Measurements from ENCODE around the gene DLEC1. TPM values are rescaled to one million over a fixed set of nuclear protein-coding genes. Genes with fewer than 3 reads are reported as not detected.

Gene DLEC1
- total and polyA plus RNA-seq, 4 donors, result 0.25 to 0.69 (median 0.42) TPM

GRCh38 chr3:38122712-38123290 is 83.8 kb downstream of the DLEC1 start:
- Histone ChIP-seq H3K27me3 (ENCODE audit: control insufficient read depth in 1 of 2, insufficient read depth in 2 of 2, low read length in 1 of 2) (no peaks in the 10 kb centered on the region), H3K36me3 (ENCODE audit: control insufficient read depth in 1 of 2, insufficient read depth in 2 of 2, low read length in 1 of 2) (peaks cover 0 to 14% of the 10 kb centered on the region in 2 donors), H3K27ac (ENCODE audit: low read depth in 1 of 2, low read length in 2 of 2) (no peak overlapping the region), H3K4me1 (ENCODE audit: control insufficient read depth in 1 of 2, insufficient read depth in 2 of 2, low read length in 2 of 2) (no peaks in the 10 kb centered on the region), H3K9me3 (ENCODE audit: control insufficient read depth, low read length) (no peaks in the 10 kb centered on the region), H3K4me3 (ENCODE audit: low read length in 2 of 2) (no peak overlapping the region)
- DNase-seq (no peak), ATAC-seq (ENCODE audit: low FRiP score) (no peak)
- WGBS, 2 donors, result 84% methylated on average over 9 of the region's 9 CpGs
- intact Hi-C loops (cut with DNase I), result loop anchor here in 1 of 2 donors (5.0 kb wide), 1 partner anchor 86 kb away; the partner anchor contains the start of gene DLEC1

DNA sequence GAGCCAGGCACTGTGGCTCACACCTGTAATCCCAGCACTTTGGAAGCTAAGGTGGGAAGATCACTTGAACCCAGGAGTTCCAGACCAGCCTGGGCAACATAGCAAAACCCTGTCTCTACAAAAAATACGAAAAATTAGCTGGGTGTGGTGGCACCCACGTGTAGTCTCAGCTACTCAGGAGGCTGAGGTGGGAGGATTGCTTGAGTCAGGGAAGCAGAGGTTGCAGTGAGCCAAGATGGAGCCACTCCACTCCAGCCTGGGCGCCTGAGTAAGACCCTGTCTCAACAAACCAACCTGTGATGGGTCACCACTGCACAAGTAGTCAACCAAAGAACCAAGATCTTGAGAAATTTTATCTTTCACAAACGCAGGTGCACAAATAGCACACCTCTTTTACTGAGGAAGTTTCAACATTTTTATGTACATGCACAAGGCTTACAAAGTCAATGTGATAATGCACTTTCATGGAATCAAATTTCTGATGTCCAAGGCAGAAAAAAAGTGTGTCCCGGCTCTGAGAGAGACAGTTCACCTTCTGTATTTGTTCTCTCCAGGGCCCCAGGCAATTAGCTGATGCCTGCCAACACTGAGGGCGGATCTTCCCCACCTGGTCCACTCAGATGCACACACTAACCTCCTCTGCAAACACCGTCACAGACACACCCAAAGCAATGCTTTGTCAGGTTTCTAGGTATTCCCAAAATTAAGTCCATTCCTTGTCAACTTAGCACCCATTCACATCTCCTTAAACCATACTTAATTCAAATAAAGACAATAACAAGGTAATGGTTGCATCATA is 85.5 kb downstream of the DLEC1 start:
- Histone ChIP-seq H3K4me1 (ENCODE audit: control insufficient read depth in 1 of 2, insufficient read depth in 2 of 2, low read length in 2 of 2) (no peaks in the 10 kb centered on the region), H3K9me3 (ENCODE audit: control insufficient read depth, low read length) (no peaks in the 10 kb centered on the region), H3K36me3 (ENCODE audit: control insufficient read depth in 1 of 2, insufficient read depth in 2 of 2, low read length in 1 of 2) (peaks cover 0 to 15% of the 10 kb centered on the region in 2 donors), H3K4me3 (ENCODE audit: low read length in 2 of 2) (no peak overlapping the region), H3K27me3 (ENCODE audit: control insufficient read depth in 1 of 2, insufficient read depth in 2 of 2, low read length in 1 of 2) (no peaks in the 10 kb centered on the region), H3K27ac (ENCODE audit: low read depth in 1 of 2, low read length in 2 of 2) (no peak overlapping the region)
- ATAC-seq (ENCODE audit: low FRiP score), result no peak
- intact Hi-C loops (cut with DNase I), result loop anchor here in 1 of 2 donors (5.0 kb wide), 1 partner anchor 87 kb away; the partner anchor contains the start of gene DLEC1
- WGBS, 2 donors, result 79 to 82% methylated on average over 7 of the region's 7 CpGs
- DNase-seq, result no peak

DNA sequence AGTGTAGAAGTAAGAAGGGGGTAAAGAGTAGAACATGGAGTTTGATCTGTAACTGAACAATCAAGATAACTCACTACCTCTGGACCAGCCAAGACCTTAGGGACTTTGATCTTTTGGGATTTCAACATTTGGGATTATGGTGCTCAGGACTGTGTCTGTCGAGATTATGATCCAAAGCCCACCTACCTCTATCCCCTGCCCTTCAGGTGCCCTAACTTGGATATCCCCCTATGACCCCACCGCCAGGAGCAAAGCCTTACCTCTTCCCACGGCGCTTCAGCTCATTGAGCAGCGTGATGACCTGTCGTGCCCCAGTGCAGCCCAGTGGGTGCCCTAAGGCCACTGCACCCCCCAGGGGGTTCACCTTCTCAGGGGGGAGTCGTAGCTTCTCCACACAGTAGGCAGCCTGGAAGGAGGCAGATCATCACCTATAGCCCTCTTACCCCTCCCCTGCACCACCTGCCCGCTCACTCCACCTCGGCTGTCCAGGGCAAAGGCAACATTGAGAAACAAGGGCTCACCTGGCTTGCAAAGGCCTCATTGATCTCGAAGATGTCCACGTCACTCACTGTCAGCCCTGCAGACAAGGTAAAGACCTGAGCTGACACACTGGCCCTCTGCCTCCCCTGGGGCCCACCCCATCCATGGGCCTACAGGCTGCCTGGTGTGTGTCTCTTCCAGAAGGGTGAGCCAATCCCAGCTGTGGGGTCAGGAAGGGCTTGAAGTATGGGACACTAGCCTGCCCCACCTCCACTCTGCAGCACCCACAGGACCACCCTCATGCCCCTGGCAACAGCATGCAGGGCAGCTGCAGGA is 86.5 kb downstream of the DLEC1 start:
- Histone ChIP-seq H3K4me1 (ENCODE audit: control insufficient read depth in 1 of 2, insufficient read depth in 2 of 2, low read length in 2 of 2) (no peaks in the 10 kb centered on the region), H3K36me3 (ENCODE audit: control insufficient read depth in 1 of 2, insufficient read depth in 2 of 2, low read length in 1 of 2) (peaks cover 0 to 15% of the 10 kb centered on the region in 2 donors), H3K27me3 (ENCODE audit: control insufficient read depth in 1 of 2, insufficient read depth in 2 of 2, low read length in 1 of 2) (no peaks in the 10 kb centered on the region), H3K4me3 (ENCODE audit: low read length in 2 of 2) (no peak overlapping the region), H3K27ac (ENCODE audit: low read depth in 1 of 2, low read length in 2 of 2) (no peak overlapping the region), H3K9me3 (ENCODE audit: control insufficient read depth, low read length) (no peaks in the 10 kb centered on the region)
- ATAC-seq (ENCODE audit: low FRiP score), result no peak
- intact Hi-C loops (cut with DNase I), result no loop called here
- no peak for DNase-seq
- 92% methylated on average over 11 of the region's 11 CpGs for WGBS, 2 donors

DNA sequence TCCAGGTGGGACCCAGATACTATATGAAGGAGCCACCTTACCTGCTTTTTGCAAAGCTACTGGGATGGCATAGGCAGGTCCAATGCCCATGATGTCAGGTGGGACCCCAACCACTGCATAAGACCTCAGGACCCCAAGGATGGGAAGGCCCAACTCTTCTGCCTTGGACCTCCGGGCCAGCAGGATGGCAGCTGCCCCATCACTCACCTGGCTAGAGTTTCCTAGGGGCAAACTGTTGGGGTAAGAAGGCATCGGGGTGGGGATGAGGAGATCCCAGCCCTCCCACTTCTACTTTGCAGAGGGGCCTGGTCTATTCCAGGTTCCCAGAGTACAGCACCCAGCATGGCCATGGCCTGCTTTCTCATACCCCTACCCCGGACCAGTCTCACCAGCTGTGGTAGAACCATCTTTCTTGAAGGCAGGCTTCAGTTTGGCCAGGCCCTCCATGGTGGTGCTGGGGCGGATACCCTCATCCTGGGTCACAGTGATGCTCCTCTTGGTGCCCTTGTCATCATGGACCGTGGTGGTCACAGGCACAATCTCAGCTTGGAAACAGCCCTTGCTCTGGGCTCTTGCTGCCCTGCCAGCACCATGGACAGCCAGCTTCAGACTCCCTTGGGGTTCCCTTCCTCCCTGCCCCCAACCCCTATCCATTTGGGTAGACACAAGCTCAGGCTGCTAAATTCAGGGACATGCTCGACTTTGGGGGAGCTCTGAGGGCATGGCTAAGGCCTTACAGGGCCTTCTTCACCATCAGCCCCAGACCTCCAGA is 87.3 kb downstream of the DLEC1 start:
- H3K27ac ChIP-seq (ENCODE audit: low read depth in 1 of 2, low read length in 2 of 2), result no peak overlapping the region
- H3K27me3 ChIP-seq (ENCODE audit: control insufficient read depth in 1 of 2, insufficient read depth in 2 of 2, low read length in 1 of 2), result no peaks in the 10 kb centered on the region
- H3K9me3 ChIP-seq (ENCODE audit: control insufficient read depth, low read length), result no peaks in the 10 kb centered on the region
- intact Hi-C loops (cut with DNase I), result no loop called here
- ATAC-seq (ENCODE audit: low FRiP score) (no peak), DNase-seq (no peak)
- H3K4me3 ChIP-seq (ENCODE audit: low read length in 2 of 2), result no peak overlapping the region
- 91 to 93% methylated on average over 6 of the region's 6 CpGs for WGBS, 2 donors
- peaks cover 0 to 17% of the 10 kb centered on the region in 2 donors for H3K36me3 ChIP-seq (ENCODE audit: control insufficient read depth in 1 of 2, insufficient read depth in 2 of 2, low read length in 1 of 2)
- no peaks in the 10 kb centered on the region for H3K4me1 ChIP-seq (ENCODE audit: control insufficient read depth in 1 of 2, insufficient read depth in 2 of 2, low read length in 2 of 2)

GRCh38 chr3:38127611-38128302 is 88.7 kb downstream of the DLEC1 start:
- Histone ChIP-seq H3K27me3 (ENCODE audit: control insufficient read depth in 1 of 2, insufficient read depth in 2 of 2, low read length in 1 of 2) (no peaks in the 10 kb centered on the region), H3K27ac (ENCODE audit: low read depth in 1 of 2, low read length in 2 of 2) (no peak overlapping the region), H3K9me3 (ENCODE audit: control insufficient read depth, low read length) (no peaks in the 10 kb centered on the region), H3K4me3 (ENCODE audit: low read length in 2 of 2) (no peak overlapping the region), H3K4me1 (ENCODE audit: control insufficient read depth in 1 of 2, insufficient read depth in 2 of 2, low read length in 2 of 2) (no peaks in the 10 kb centered on the region), H3K36me3 (ENCODE audit: control insufficient read depth in 1 of 2, insufficient read depth in 2 of 2, low read length in 1 of 2) (peaks cover 0 to 17% of the 10 kb centered on the region in 2 donors)
- WGBS, 2 donors, result 95 to 97% methylated on average over 4 of the region's 4 CpGs
- intact Hi-C loops (cut with DNase I), result no loop called here
- DNase-seq, result no peak
- no peak for ATAC-seq (ENCODE audit: low FRiP score)

DNA sequence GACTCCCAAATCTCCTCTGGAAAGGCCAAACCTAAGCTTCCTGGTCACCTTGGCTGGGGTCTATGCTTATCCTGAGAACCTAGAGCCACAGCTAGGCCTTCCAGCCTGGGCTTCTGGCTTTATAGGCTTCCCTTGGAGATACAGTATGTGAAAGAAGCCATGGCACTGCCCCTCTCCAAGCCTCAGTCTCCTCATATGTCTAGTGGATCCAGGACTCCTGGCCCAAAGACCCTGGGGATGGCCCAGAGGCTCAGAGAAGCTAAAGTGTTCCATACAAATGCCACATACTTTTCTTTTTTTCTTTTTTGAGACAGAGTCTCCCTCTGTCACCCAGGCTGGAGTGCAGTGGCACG is 89.3 kb downstream of the DLEC1 start:
- intact Hi-C loops (cut with DNase I), result no loop called here
- H3K36me3 ChIP-seq (ENCODE audit: control insufficient read depth in 1 of 2, insufficient read depth in 2 of 2, low read length in 1 of 2), result peaks cover 0 to 17% of the 10 kb centered on the region in 2 donors

DNA sequence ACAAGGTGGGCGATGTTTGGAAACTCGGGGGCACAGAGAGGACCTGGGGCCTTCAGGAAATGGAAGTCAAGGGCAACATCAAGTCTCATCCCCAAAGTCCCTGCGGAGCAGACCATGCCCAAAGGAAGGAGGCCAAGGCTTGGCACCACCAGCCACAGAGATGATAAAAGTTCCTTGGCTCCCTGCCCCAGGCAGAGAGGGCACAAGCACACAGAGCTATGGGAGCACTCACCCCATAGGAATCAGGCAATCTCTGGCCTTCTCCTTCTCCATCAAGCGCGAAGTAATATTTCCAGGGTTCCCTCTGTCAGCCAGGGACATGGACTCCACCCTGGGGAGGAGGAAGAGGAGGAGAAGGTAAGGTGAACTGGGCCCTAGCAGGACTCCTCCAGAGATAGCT is 90.0 kb downstream of the DLEC1 start:
- no peaks in the 10 kb centered on the region for H3K27me3 ChIP-seq (ENCODE audit: control insufficient read depth in 1 of 2, insufficient read depth in 2 of 2, low read length in 1 of 2)
- ATAC-seq (ENCODE audit: low FRiP score) (no peak), DNase-seq (no peak)
- no peak overlapping the region for H3K27ac ChIP-seq (ENCODE audit: low read depth in 1 of 2, low read length in 2 of 2)
- no peaks in the 10 kb centered on the region for H3K4me1 ChIP-seq (ENCODE audit: control insufficient read depth in 1 of 2, insufficient read depth in 2 of 2, low read length in 2 of 2)
- intact Hi-C loops (cut with DNase I), result no loop called here
- H3K36me3 ChIP-seq (ENCODE audit: control insufficient read depth in 1 of 2, insufficient read depth in 2 of 2, low read length in 1 of 2), result peaks cover 0 to 17% of the 10 kb centered on the region in 2 donors
- H3K9me3 ChIP-seq (ENCODE audit: control insufficient read depth, low read length), result no peaks in the 10 kb centered on the region
- WGBS, 2 donors, result 83 to 86% methylated on average over 4 to 5 of the region's 5 CpGs
- H3K4me3 ChIP-seq (ENCODE audit: low read length in 2 of 2), result no peak overlapping the region

More for the DNA sequence above, 89.3 kb downstream of the DLEC1 start:
- H3K9me3 ChIP-seq (ENCODE audit: control insufficient read depth, low read length), result no peaks in the 10 kb centered on the region
- no peaks in the 10 kb centered on the region for H3K4me1 ChIP-seq (ENCODE audit: control insufficient read depth in 1 of 2, insufficient read depth in 2 of 2, low read length in 2 of 2)
- DNase-seq, result no peak
- ATAC-seq (ENCODE audit: low FRiP score), result no peak
- no peaks in the 10 kb centered on the region for H3K27me3 ChIP-seq (ENCODE audit: control insufficient read depth in 1 of 2, insufficient read depth in 2 of 2, low read length in 1 of 2)
- WGBS, 2 donors, result 88 to 93% methylated on average over 1 of the region's 1 CpG
- no peak overlapping the region for H3K27ac ChIP-seq (ENCODE audit: low read depth in 1 of 2, low read length in 2 of 2)
- no peak overlapping the region for H3K4me3 ChIP-seq (ENCODE audit: low read length in 2 of 2)

DNA sequence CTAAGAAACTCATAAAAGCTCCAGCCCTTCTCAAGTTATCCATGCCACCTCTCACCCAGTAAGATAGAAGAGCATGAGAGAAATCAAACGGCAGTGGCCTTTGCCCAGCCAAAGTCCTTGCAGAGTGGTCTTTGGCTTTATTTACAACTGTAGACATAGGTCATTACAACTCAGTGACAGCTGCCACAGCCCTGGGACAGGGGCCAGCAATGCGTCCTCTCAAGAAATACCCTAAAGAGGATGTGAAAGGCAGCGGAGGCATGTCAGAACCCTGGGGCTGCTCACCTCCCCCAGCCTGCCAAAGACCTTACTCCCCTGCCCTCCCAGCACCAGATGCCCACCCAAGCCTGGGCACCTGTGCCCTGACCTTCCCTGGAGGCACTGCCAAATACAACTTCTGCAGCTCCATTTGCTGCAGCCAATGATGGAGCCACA is 91.6 kb downstream of the DLEC1 start:
- intact Hi-C loops (cut with DNase I), result no loop called here
- Histone ChIP-seq H3K4me1 (ENCODE audit: control insufficient read depth in 1 of 2, insufficient read depth in 2 of 2, low read length in 2 of 2) (no peaks in the 10 kb centered on the region), H3K4me3 (ENCODE audit: low read length in 2 of 2) (no peak overlapping the region), H3K27me3 (ENCODE audit: control insufficient read depth in 1 of 2, insufficient read depth in 2 of 2, low read length in 1 of 2) (no peaks in the 10 kb centered on the region), H3K9me3 (ENCODE audit: control insufficient read depth, low read length) (no peaks in the 10 kb centered on the region), H3K27ac (ENCODE audit: low read depth in 1 of 2, low read length in 2 of 2) (no peak overlapping the region), H3K36me3 (ENCODE audit: control insufficient read depth in 1 of 2, insufficient read depth in 2 of 2, low read length in 1 of 2) (peaks cover 0 to 13% of the 10 kb centered on the region in 2 donors)
- WGBS, 2 donors, result 75 to 80% methylated on average over 3 of the region's 3 CpGs
- DNase-seq, result no peak
- ATAC-seq (ENCODE audit: low FRiP score), result no peak

All from aorta (tissue), 5 donors.